Daoy (cell line): ENCODE measurements around the gene KIAA1549. TPM values are rescaled to one million over a fixed set of nuclear protein-coding genes. Genes with fewer than 3 reads are reported as not detected.
A peak's percentile ranks its signal among the peaks of the same experiment; 100 is the strongest.
"Not testable (repeated sequence)": the region's sequence is repeated elsewhere in the genome, so short reads cannot be mapped to it uniquely, and the experiment has no call there.

ENCODE experiments used
- DNase-seq: peaks from one replicate; pipeline ENCODE4 v3.0.0-alpha.2; 2015; ENCODE audit warnings: low read depth
- total RNA-seq: library from RNA; depleted of rRNA; stranded (reverse); fragments of >200 nt; shearing (Covaris generic); gene quantifications from 2 replicates; pipeline ENCODE4 v1.2.3, GENCODE V29; 2014; rRNA removed

KIAA1549 gene
- total RNA-seq, 1 experiment from 2014 or later: 1.8 TPM

DNA sequence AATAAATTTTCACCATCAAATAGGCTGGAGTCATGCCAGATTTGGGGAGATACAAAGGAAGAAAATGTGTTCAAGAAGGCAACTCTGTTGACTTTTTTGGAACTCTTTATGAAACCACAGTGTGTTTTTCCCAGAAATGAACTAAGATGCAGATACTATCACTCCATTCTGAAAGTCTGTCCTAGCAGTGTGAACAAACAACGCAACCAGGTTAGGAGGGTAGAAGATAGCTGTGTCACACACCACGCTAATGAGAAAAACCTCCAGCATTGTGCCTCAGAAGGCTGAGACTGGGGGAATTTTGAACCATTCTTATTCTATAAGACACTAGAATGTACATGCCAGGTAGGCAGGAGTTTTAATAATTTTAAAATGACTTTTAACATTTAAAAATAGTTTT lies 167.2 kb downstream of the KIAA1549 start:
- DNase-seq: no peak

DNA sequence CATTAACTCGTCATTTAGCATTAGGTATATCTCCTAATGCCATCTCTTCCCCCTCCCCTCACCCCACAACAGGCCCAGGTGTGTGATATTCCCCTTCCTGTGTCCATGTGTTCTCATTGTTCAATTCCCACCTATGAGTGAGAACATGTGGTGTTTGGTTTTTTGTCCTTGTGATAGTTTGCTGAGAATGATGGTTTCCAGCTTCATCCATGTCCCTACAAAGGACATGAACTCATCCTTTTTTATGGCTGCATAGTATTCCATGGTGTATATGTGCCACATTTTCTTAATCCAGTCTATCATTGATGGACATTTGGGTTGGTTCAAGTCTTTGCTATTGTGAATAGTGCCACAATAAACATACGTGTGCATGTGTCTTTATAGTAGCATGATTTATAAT lies 169.9 kb downstream of the KIAA1549 start:
- DNase-seq: not testable (repeated sequence)

GRCh38 chr7:138809346-138809745 lies 171.8 kb downstream of the KIAA1549 start:
- no peak for DNase-seq

- no peak for DNase-seq
Observed at GRCh38 chr7:138804618-138805017, 176.6 kb downstream of the KIAA1549 start.

DNA sequence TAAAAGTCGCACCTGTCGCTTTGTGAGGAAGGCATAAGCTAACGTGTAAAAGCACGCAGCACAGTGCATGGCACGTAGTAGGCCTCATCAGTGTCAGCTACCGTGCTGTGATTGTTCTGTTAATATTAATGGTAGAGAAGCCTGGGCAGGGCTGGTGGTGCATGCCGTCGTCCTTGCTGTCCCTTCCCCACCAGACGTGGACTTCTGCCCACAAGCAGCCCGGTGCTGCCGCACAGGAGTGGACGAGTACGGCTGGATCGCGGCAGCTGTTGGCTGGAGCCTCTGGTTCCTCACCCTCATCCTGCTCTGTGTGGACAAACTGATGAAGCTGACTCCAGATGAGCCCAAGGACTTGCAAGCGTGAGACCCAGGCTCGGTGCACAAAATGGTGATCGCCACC lies 178.5 kb downstream of the KIAA1549 start:
- DNase-seq: no peak

DNA sequence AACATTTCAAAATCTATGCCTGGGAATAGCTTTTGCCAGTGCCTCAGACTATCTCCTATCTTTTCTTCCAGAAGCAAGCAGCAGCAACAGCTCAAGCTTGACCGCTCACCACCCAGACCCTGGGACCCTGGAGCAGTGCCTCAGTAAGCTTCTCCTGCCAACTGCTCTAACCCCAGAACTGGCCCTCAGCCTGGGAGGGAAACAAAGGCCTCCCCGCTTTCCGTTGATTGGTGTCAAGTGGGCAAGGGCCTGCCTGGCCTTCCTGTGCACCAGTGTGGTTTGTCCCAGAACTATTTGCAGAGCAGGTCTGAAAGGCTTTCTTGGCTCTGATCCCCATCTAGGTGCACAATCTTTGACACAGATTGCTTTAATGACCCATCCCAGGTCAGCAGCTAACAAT lies 179.9 kb downstream of the KIAA1549 start:
- DNase-seq: no peak

GRCh38 chr7:138799336-138800000 lies 181.7 kb downstream of the KIAA1549 start:
- no peak for DNase-seq

DNA sequence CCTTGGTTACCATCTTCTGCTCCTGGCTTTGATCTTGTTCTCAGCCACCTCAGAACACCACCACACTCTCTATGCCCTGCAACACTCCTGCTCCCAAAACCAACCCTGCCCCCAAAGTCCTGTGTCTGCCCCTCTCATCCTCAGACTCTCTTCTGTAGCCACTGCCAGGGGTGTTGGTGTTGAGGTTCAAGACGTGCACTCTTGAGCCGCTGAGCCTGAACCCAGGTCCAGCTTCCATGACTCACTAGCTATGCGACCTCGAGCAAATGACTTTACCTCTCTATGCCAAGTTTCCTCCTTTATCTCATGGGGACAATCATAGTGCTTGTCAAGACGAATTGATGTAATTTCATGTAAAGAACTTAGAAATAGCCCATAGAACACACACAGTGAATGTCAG lies 182.4 kb downstream of the KIAA1549 start:
- DNase-seq: no peak

- no peak for DNase-seq
Observed at GRCh38 chr7:138797715-138798320, 183.4 kb downstream of the KIAA1549 start, which contains the start of the genes ATP6V0A4 and TMEM213. TSS of gene ATP6V0A4 (minus strand) at chr7:138798196. CDS start at chr7:138771247, 26,949 bp downstream. TSS of gene TMEM213 (plus strand) at chr7:138797994. CDS start at chr7:138798105, 111 bp downstream.

- DNase-seq: not testable (repeated sequence)
Observed at GRCh38 chr7:138797046-138797445, 184.1 kb downstream of the KIAA1549 start.

DNA sequence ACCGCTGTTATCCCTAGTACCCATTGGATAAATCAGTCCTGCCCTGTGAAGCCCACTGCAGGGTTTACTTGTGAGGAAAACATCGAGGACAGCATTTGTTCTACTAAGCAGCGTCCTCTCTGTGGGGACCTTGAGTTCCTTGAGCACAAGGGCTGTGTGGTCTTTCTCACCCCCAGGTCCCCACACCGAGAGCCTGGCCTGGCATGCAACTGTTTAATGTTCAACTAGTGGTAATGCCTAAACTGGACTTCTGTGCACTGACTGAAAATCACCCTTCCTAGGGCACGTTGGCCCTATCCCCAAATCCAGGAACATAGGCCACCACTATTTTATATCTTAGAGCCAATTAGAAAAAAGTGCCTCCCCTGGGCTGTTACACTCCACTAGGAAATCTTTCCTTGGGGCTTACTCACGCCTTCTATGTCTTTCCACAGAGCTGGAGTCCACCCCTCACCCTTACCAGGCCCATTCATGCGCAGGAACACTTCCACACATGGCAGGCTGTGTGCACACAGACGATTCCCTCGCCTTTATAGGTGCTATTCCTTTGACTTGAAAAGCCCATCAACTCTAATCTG lies 185.1 kb downstream of the KIAA1549 start:
- no peak for DNase-seq

DNA sequence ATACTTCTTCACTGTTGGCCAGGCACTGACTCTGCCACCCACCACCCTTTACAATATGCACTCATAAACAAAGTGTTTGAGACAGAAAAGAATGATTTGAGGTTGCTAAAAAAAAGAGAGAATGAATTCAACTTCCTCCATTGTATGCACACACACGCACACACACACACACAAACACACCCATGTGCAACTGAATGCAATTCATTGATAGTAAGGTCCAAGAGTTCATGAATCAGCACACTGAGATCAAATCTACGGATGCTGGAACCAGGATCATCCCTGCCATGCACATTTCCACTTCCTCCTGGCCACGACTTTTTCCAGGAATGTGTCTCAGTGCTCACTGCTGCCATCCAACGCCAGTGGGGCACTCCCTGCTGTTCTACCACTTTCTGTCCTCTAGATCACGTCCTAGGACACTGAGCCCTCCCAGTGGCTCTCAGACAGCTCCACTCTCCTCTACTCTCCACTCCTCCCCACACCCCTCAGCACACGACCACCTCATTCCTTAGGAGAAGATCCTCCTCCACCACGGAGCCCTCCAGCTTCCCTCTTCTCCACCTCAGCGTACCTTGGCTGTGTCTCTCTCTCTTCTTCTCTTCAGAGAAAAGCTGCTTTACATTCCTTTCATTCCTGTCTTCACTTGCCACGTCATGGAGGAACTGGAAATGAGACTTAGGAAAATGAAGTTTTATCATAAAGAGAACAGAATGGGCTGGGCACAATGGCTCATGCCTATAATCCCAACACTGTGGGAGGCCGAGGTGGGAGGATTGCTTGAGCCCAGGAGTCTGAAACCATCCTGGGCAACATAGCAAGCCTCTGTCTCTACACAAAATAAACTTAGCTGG lies 195.4 kb downstream of the KIAA1549 start:
- DNase-seq: peak; percentile 44

GRCh38 chr7:138784692-138785091 lies 196.5 kb downstream of the KIAA1549 start:
- no peak for DNase-seq

Other genes starting within 250 kb of the KIAA1549 start
- gene TMEM213, start 183.4 kb downstream of the KIAA1549 start, total RNA-seq: not detected in 2 replicates
- gene ATP6V0A4, start 183.2 kb downstream of the KIAA1549 start, total RNA-seq: 0.63 TPM in 1 of 2 replicates, not detected in the other
- gene ZC3HAV1L, start 54.7 kb upstream of the KIAA1549 start, total RNA-seq: 5.4 and 7.9 TPM in 2 replicates
- 51.8 and 52.6 TPM in 2 replicates for gene ZC3HAV1, start 128.3 kb upstream of the KIAA1549 start, total RNA-seq
- 2.1 and 2.9 TPM in 2 replicates for gene UBN2, start 249.8 kb upstream of the KIAA1549 start, total RNA-seq